HG03097 (cell line): ENCODE results near the gene TBX5.

Source experiments
- ATAC-seq: cut with Tn5 transposase; IDR thresholded peaks from one replicate; pipeline ENCODE4 v1.9.1; 2021; ENCODE audit not compliant: unreplicated experiment, low FRiP score

The TBX5 gene

GRCh38 chr12:114406984-114407841, 1.3 kb upstream of the TBX5 start:
- ATAC-seq = no peak

DNA sequence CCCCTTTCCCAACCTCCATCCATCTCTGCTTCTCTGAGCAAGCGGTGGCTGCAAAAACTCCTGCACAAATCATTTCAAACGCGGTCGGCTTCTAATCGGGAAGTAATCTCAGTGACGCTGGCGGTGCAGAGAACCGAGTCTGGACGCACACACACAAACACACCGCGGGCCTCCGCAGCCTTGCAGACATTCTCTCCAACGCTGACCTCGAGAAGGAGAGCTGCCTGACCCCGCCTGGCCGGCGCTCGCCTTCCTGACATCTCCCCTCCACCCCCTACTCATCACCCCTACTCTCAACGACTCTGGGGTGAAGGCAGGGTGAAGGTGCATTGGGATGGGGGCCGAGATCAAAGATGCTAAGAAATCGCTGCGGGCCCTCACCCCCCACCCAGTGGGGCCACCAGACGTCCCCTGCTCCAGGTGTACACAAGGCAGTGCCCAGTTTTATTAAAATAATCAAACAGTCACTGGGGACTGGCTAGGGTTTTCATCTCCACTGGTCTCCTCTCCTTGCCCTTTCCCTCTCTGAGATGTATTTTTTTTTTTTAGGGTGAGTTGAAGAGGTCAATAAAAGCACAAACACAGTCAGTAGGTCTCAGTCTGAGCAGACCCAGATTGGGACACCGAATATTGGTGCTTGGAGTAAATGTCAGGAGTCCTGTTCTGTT, 506 bp upstream of the TBX5 start:
- ATAC-seq = no peak

DNA sequence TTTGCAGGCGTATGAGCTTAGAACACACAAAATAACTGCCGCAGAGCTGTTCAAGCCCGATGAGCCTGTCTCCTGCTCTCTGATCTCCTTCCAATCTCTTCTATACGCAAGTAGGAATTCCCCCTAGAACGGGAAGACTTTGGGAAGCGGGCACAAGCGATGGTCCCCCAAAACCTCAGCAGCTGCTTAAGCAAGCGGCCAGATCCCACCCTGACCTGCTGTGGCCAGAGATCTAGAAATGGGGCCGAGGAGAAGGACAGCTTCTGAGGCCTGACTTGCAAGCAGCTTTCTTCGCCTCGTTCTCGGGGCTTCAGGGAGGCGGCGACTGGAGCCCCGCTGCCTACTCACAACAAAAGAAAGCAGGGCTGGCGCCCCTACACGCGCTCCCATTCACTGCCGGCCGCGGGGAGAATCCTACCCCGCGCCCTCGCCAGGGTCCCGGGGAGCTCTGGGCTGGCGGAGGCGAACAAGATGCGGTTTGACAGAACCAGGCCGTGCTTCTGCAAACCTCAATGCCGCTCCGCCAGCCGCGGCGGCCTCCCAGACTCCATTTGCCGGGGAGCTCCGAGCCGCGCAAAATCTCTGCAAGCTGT, 922 bp downstream of the TBX5 start:
- ATAC-seq = no peak

DNA sequence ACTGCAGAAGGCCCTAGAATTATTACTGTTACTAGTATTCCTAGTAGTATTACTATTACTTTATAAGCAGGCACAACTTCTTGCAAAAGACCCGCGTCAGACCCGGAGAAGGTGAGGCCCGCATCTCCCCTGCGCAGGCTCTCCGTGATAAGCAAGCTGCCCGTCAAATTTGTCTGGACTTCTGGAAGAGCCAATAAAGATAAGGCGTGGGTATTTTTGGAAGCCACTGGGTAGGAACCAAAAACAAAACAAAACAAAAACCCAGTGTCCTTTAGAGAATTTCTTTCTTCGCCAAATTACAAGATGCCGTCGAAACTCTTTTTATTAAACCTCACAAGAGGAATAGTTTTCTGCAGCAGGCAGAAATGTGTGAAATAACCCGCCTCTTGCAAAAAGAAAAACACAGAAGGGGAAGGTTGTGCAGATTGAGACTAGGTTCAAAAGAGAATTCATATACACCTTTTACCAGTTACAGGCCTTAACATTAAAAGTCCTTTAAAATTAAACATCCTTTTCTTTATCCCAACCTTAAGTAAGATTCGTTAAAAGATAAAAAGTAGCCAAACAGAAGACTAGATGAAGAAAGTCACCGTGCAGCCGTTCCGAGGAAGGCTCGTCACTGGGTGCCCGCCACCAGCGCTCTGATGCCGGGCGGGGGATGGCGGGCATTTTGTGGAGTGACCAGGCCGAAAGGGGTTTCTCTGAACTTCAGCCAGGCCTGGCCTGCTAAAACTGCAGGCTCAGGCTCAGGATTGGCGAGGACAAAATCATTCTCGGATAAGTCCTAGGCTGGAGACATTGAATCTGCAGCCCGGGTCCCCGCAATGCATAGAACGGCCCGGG, 1.6 kb downstream of the TBX5 start:
- ATAC-seq = no peak

- ATAC-seq = no peak
These were observed 2.3 kb downstream of the TBX5 start for GRCh38 chr12:114403690-114404066.

DNA sequence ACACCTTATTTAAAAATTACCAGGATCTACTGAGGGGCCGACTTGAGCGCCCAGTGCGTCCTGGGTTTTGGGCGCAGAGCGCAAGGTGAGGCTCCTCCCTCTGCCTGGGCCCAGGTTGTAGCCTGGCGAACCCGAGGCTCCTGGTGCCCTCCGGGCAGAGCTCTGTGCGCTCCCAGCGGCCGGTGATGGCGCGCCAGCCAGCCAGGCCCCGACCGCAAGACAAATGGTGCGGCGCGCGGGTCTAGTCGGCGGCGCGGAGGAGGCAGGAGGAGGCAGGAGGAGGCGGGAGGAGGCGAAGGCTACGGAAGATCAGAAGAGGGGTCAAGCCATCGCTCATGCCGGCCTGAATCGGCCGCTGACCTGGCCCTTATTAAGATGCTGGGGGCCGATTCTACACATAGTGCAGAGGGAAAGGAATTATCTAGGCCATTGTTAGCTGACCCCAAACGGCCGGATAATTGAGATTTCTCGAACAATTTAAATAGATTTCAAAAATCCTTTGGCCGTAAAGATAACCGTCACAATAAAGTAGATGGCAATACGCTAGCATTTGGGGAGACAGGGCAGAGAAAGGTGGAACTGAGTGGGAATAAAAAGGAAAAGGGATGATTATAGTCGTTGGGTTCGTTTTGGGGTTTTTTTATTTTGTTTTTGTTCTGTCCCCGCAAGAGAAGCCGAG, 2.8 kb downstream of the TBX5 start:
- no peak for ATAC-seq

GRCh38 chr12:114402084-114402717, 3.7 kb downstream of the TBX5 start:
- ATAC-seq = no peak

GRCh38 chr12:114401328-114402083, 4.4 kb downstream of the TBX5 start:
- no peak for ATAC-seq

DNA sequence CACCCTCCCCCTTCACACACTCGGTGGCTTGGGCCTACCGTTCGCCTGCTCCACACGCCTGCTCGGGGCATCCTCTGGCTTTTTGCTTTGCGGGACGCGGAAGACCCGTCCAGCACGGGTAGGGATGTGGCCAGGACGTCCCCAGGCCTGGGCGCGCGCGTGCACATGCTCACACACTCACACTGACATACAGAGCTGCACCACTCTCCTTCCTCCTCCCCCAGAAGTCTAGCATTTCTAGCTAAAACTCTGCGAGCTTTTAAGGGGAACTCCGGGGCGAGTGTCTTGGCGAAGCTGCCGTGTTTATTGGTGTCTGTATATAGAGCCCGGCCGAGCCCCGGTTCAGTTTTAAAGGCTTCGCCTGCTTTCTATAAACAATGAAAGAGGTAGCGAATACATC, 5.0 kb downstream of the TBX5 start:
- ATAC-seq = no peak

DNA sequence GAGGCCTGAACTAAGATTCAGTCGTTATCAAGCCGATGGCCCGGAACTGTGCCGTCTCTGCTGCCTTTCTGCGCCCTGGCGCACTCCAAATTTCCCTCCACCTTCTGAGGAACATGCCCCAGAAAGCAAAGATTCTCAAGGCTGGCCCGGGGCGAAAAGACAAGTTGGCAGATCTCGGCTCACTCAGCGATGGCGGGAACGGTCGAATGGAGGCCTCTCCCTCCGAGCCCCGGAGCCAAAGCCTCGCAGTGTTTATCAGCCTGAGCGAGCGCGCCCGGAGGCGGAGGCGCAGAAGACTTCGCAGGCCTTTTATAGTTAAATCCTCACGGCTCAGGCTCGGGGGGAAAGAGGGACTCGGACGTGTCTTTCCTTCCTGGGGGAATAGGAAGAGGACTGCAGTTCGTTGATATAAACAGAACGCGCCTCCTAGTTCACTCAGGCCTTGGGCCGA, 5.6 kb downstream of the TBX5 start:
- ATAC-seq = no peak

- no peak for ATAC-seq
These were observed 6.2 kb downstream of the TBX5 start for GRCh38 chr12:114399664-114400211.

GRCh38 chr12:114397978-114398881, 7.7 kb downstream of the TBX5 start:
- no peak for ATAC-seq

GRCh38 chr12:114396869-114397719, 8.8 kb downstream of the TBX5 start:
- ATAC-seq = no peak

DNA sequence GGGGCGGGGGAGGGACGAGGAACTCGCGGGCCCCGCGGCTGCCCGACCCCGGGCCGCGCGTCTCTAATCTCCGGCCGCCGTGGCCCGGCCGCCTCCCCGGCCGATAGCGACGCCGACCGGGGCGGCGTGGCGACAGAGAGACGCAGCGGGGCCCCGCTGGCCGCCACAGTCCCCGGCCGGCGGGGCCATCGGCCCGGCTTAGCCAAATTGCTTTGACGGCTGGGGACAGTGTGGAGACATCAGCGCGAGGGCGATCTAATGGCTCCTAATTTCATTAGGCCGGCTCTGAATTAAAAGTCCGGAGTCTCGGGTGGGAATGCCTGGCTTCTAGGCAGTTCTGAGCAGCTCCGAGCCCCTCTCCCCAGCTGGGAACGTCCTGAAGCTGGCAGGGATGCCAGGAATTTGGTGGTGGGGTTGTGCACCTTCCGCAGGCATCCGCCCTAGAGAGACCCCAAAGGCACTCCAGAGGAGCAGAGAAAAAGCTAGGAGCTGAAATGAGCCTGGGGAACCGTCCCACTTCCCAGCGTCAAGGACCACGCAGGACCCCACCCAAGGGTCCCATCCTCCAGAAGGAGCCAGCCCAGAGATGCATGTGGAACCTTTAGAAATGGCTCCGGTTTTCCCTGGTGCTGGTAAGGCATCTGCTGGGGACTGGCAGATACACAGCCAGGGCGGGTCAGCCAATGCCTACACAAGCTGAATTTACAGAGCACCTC, 9.6 kb downstream of the TBX5 start:
- ATAC-seq = no peak

GRCh38 chr12:114395755-114396152, 10.2 kb downstream of the TBX5 start:
- ATAC-seq = no peak

GRCh38 chr12:114395233-114395632, 10.7 kb downstream of the TBX5 start:
- no peak for ATAC-seq
